Cardiac septum (tissue), 1 donor: ENCODE results near the gene DUOXA2. TPM values are rescaled to one million over a fixed set of nuclear protein-coding genes. Genes with fewer than 3 reads are reported as not detected.
A peak's percentile ranks its signal among the peaks of the same experiment; 100 is the strongest.
"Not testable (repeated sequence)": the region's sequence is repeated elsewhere in the genome, so short reads cannot be mapped to it uniquely, and the experiment has no call there.

ENCODE experiments used
- DNase-seq: peaks from one replicate; pipeline ENCODE4 v3.0.0-alpha.2; 2020; ENCODE audit warnings: low spot score
- intact Hi-C: fragments of 100-400 bp; cut with DNase I; formaldehyde crosslinking; loops from one replicate; pipeline ENCODE4 v1.14.0; 2022
- total RNA-seq: library from RNA; stranded (reverse); fragmentation: NEBNext Ultra II Directional; extraction: Animal tissue kit (Norgen Biotek cat#: 25700); gene quantifications from one replicate; pipeline ENCODE4 v1.2.1, GENCODE V29; 2021
- donor health status: DM: no; HTN: no; CAD: no.

The DUOXA2 gene
- total RNA-seq, 1 donor from 2014 or later = not detected

- intact Hi-C loops = no loop called here
- peak; percentile 46 for DNase-seq
These were observed 20.3 kb upstream of the DUOXA2 start for GRCh38 chr15:45093622-45094357.

- peak; percentile 63 for DNase-seq
- intact Hi-C loops = no loop called here
These were observed 19.8 kb upstream of the DUOXA2 start for GRCh38 chr15:45094358-45094730.

- peak; percentile 66 for DNase-seq
- intact Hi-C loops = no loop called here
These were observed 18.5 kb upstream of the DUOXA2 start for GRCh38 chr15:45095661-45096060.

GRCh38 chr15:45097466-45097865 lies 16.7 kb upstream of the DUOXA2 start:
- DNase-seq = no peak
- intact Hi-C loops = no loop called here

- intact Hi-C loops = no loop called here
These were observed 14.5 kb upstream of the DUOXA2 start for GRCh38 chr15:45099549-45100165.

GRCh38 chr15:45100884-45101625 lies 13.1 kb upstream of the DUOXA2 start:
- peak; percentile 49 for DNase-seq
- intact Hi-C loops = no loop called here

More at GRCh38 chr15:45099549-45100165, 14.5 kb upstream of the DUOXA2 start:
- peak; percentile 55 for DNase-seq

- DNase-seq = peak; percentile 35
- intact Hi-C loops = no loop called here
These were observed 12.4 kb upstream of the DUOXA2 start for GRCh38 chr15:45101749-45102148.

GRCh38 chr15:45102226-45102625 lies 11.9 kb upstream of the DUOXA2 start:
- intact Hi-C loops = no loop called here
- peak; percentile 31 for DNase-seq

GRCh38 chr15:45104170-45104569 lies 10.0 kb upstream of the DUOXA2 start:
- peak; percentile 54 for DNase-seq
- intact Hi-C loops = not testable (repeated sequence)

- intact Hi-C loops = no loop called here
These were observed 8.5 kb upstream of the DUOXA2 start for GRCh38 chr15:45105586-45105985.

GRCh38 chr15:45106002-45106790 lies 7.9 kb upstream of the DUOXA2 start:
- intact Hi-C loops = no loop called here
- DNase-seq = peak; percentile 58

More at GRCh38 chr15:45105586-45105985, 8.5 kb upstream of the DUOXA2 start:
- peak; percentile 50 for DNase-seq

- intact Hi-C loops = no loop called here
These were observed 6.0 kb upstream of the DUOXA2 start for GRCh38 chr15:45107941-45108630.

GRCh38 chr15:45110256-45110820 lies 3.8 kb upstream of the DUOXA2 start:
- intact Hi-C loops = no loop called here

More at GRCh38 chr15:45107941-45108630, 6.0 kb upstream of the DUOXA2 start:
- peak; percentile 70 for DNase-seq

GRCh38 chr15:45111390-45112142 lies 2.6 kb upstream of the DUOXA2 start:
- intact Hi-C loops = no loop called here

More at GRCh38 chr15:45110256-45110820, 3.8 kb upstream of the DUOXA2 start:
- DNase-seq = peak; percentile 35

GRCh38 chr15:45112143-45112590 lies 2.0 kb upstream of the DUOXA2 start:
- DNase-seq = no peak
- intact Hi-C loops = no loop called here

More at GRCh38 chr15:45111390-45112142, 2.6 kb upstream of the DUOXA2 start:
- peak; percentile 61 for DNase-seq

GRCh38 chr15:45112591-45113379 lies 1.3 kb upstream of the DUOXA2 start:
- intact Hi-C loops = no loop called here
- DNase-seq = peak; percentile 53

- DNase-seq = no peak
- intact Hi-C loops = no loop called here
These were observed 641 bp upstream of the DUOXA2 start for GRCh38 chr15:45113380-45113990.
